Hair follicle dermal papilla cell (primary cell): ENCODE measurements around the gene PFKFB2. TPM values are rescaled to one million over a fixed set of nuclear protein-coding genes. Genes with fewer than 3 reads are reported as not detected.

ENCODE experiments used
- total RNA-seq: library from RNA; depleted of rRNA; stranded (reverse); fragments of >200 nt; gene quantifications from 2 replicates; pipeline ENCODE4 v1.2.3, GENCODE V29; 2012

PFKFB2 gene
- total RNA-seq, result 8.1 and 15.7 TPM in 2 replicates

GRCh38 chr1:207052911-207053769 lies at the start of gene PFKFB2:
PFKFB2 (plus strand) TSS chr1:207053275; CDS start chr1:207054718, 1,443 bp downstream.

DNA sequence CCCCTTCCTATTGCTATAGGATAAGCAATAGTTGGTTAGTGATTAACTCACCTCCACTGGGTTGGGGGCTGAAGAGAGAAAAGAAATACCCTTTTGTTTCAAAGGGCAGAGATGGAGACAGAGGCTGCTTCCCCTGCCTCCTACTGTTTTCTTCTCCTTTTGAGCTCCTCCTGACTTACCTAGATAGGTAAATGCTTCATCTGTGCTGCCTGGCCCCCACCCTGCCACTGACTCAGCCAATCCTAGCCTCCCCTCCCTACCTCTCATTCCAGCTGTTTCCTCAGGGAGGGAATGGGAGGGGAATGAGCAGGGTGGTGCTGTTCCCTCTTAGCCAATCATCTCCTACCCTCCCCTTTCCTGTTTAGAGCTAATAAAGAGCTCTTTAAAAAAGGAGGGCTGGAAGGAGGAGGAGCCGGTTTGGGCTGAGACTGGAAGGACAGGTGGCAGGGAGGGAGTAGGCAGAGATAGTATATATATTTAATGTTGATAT lies 20.5 kb upstream of the PFKFB2 start, which contains the start of gene C1orf116:
Gene C1orf116 (minus strand): TSS at position 229 of the 490 bp plus-strand sequence. CDS start 5,158 bp downstream, outside the sequence.

GRCh38 chr1:207051191-207051943 lies 1.7 kb upstream of the PFKFB2 start, which contains the start of gene YOD1:
YOD1 (minus strand) TSS chr1:207051208; CDS start chr1:207051030, 178 bp downstream.

DNA sequence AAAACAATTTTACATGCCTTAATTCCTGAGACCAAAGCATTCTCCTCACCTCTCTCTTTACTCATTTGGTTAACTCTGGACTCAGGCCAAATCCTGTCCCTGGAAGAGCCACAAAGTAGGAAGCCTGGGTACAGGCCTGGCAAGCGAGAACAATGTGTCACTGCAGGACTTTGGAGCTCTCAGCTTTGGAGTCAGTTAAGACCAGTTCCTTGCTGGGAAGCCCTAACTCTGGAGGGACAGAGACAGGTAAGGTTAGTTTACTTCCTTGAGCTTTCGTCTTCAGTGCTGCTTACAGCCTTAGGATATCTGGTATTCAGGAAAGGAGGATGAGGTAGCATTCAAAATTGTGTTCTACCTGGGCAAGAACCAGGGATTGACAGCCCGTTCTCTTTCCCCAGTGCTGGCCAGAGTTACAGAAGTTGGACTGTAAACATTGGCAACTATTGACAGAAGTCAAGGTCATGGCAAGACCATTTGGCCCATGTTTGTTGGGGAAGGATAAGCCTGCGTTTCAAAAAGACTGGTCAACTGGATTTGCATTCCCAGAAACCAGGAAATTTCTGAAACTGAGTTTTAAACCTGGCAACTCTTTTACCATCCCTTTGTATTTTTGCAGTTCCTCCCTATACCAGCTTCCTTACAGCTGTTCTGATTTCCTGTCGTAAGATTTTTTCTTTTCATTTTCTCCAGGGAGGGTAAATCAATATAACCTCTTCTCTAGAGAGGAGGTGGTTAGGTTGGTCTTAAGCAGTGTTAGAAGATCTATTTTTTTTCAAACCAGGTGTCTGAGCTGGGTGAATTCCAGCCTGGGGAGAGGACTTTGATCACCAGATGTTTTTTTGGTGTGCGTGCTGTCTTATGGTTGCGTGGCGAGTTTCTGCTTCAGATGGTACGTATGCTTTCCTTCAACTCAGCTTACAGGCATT lies 35.9 kb downstream of the PFKFB2 start, which contains the start of gene C4BPB:
Gene C4BPB (plus strand): TSS at position 160 of the 926 bp plus-strand sequence. CDS start 672 bp downstream, at position 832.

GRCh38 chr1:207103892-207104373 lies 50.9 kb downstream of the PFKFB2 start, which contains the start of gene C4BPA:
C4BPA (plus strand) TSS chr1:207104233; CDS start chr1:207113026, 8,793 bp downstream.

Other genes with a start within 250 kb of the PFKFB2 start
- not detected in 2 replicates for gene IL20, start 187.7 kb upstream of the PFKFB2 start, total RNA-seq
- 0.16 TPM in 1 of 2 replicates, not detected in the other for gene IL24, start 155.8 kb upstream of the PFKFB2 start, total RNA-seq
- gene FCMR, start 131.3 kb upstream of the PFKFB2 start, total RNA-seq, result 0.32 and 0.73 TPM in 2 replicates
- gene PIGR, start 106.8 kb upstream of the PFKFB2 start, total RNA-seq, result under 0.01 TPM in 1 of 2 replicates, not detected in the other
- not detected in 2 replicates for gene FCAMR, start 82.8 kb upstream of the PFKFB2 start, total RNA-seq
- 0.12 and 0.16 TPM in 2 replicates for gene C1orf116, start 20.5 kb upstream of the PFKFB2 start, total RNA-seq
- 11.2 and 12.8 TPM in 2 replicates for gene YOD1, start 2.1 kb upstream of the PFKFB2 start, total RNA-seq
- 0.24 and 0.32 TPM in 2 replicates for gene C4BPB, start 35.6 kb downstream of the PFKFB2 start, total RNA-seq
- not detected in 2 replicates for gene C4BPA, start 51.0 kb downstream of the PFKFB2 start, total RNA-seq